Measurements from ENCODE around the gene PIGC.
A peak's percentile ranks its signal among the peaks of the same experiment; 100 is the strongest.

PIGC gene

DNA sequence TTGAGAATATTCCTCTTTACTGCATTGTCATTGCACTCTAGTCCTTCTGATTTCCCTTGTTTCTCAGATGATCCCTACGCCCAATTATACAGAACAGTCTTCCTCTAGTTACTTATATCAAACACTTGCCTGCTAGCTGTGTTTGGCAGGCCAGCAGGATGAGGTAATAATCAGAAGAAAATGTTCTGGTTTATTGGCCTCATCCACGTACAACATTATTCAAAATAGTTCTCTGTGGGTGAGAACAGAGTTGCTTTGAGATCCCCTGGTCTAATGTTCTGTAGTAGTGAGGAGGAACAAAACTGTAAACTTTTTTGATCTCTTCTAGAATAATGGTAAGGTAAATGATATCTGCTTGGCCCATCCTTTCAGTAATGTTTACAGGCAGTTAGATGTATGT, 45.7 kb downstream of the PIGC start:
- peak in 1 of 14 donors; percentile 10 for DNase-seq

DNA sequence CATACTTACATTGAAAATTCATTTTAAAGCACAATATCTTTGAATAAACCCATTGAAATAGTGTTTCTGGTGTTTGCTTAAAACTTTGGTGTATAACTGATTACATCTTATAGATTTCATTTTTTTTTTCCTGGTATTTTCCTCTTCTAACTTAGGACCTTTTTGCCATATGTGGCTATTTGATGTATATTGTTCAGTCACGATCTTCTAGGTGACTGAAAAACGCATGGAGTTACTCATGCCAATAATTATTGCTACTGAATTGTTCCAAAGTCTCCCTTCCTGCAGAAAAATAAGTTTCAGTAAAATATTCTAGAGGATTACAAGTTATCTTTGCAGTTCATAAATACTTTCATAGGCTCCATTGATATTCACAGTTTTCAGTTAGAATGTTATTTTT, 46.2 kb downstream of the PIGC start:
- DNase-seq = no peak

DNA sequence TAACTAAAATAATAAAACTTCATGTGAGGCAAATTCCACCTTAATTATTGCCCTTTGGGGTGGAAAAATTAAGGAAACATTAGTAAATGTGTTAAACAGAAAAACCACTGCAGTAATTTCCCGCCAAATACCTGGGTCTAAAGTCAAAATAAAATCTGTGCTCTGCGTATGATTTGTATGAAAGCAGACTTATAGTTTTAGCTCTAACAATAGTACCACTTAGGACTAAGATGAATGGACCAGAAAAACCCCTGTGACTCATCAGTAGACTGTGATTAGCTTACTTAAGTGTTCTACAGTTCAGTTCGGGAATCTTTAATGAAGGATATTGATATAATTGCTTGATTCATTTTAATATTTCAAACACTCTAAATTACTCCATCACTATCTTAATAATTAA, 46.6 kb downstream of the PIGC start:
- no peak for DNase-seq

DNA sequence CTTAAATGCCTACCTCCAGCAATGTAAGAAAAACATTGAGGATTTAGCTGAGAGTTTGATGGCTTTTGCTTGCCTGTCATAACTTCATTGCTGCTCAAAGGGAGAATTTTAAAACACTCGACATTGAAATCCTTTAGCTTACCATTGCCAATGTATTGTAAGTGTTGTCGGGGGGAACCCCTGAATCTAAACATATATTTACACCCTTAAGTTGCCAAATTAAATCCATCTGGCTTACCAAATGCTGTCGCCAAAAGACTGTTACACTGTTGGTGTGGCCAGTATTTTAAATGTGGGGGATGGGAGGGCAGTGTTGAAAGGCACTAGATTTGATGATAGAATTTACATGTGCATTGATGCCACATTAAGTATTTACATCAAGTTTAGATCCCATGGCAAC, 48.3 kb downstream of the PIGC start:
- no peak for DNase-seq

DNA sequence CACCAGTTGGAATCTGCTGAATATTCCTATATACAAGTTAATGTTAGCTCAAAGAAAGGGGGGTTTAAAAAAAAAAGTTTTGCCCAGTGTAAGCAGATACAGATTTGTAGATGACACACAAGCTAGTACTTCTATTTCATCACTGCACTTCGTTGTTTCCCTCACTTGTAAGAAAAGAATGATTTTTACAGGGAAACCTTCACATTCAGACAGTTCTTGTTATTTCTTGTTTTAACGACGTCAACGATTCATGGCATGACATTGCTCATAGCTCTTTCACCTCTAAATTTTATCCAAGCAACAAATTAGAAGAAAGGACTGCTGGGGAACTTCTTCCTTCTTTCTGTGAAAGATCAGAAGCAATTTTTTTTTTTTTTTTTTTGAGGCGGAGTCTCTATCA, 49.1 kb downstream of the PIGC start:
- no peak for DNase-seq

DNA sequence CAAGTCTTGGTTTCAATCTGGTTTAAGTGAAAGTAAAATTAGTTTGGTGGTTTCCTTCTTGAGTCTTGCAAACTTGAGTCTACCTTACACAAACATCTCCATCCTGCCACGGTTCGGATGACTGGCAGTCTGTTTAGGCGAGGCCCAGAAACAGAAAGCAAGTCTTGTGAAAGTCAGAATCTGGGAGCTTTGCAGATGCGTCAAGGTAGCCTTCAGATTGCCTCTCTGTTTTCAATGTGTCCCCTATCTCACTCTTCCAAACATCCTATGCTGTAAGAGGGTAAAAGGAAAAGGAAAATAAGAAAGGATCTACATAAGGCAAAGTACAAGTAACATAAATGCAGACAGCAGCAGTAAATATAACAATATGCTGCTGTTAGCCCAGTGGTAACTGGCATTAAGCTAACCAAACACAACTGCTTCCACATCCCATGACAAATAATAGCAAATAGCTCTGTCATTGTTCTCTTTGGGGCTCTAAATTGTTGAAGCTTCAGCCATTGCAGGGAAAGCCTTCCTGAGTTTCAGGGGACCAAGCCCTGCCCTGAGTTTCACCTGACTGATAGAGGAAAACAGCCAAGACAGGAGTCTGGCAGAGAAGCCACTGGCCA, 49.6 kb downstream of the PIGC start:
- peak in 7 of 14 donors; percentile 13 to 47 (median 23) for DNase-seq

DNA sequence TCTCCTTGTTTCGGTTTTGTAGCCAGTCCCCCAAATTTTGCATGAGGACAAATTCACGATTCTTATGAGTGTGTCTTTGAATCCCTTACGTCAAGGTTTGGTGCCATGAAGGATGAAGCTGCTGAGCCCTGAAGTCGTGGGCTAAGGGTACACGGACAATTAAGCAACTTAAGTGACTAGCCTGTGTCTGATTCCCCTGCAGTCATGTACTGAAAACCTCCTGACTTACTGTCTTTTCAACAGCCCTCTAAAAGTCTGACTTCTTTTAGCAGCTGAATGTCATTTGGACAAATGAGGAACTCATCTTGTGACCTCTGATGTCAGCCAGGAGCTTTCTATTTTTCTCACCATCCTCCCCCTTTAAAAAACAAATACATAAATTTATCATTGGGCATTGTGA, 50.5 kb downstream of the PIGC start:
- peak in 2 of 14 donors; percentile 7 to 8 for DNase-seq

DNA sequence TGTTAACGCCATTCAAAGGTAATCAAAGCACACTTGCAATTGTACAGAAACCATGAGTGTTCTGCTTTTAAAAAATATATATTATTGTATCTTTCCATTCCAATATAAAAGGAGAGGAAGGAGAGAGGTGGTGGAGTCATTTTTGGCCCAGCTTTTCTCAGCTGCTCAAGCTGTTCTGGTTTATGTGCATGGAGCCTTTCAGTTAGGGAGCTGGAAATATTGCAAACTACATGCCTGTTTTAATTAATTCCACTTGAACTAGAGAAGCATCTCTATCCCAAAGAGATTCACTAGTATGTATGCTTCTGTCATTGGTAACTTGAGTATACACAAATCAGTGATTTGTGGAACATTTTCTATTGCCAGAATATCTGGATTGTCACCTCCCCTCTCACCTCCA, 51.9 kb downstream of the PIGC start:
- DNase-seq = peak in 1 of 14 donors; percentile 30
